SK-N-SH treated with all-trans-retinoic acid at 6 μM for 48 hours (cell line): ENCODE data around the gene C17orf114.

Experiments
- ATAC-seq: fragments of 200-7000 bp; cut with Tn5 transposase; 3 replicates; pipeline ENCODE4 v1.9.1; 2020; ENCODE audit warnings: mild to moderate bottlenecking, moderate library complexity
- ARNTL ChIP-seq: fragments of 450-650 bp; formaldehyde crosslinking; IDR thresholded peaks from 2 replicates; pipeline ENCODE4 v1.5.0; 2020; ENCODE audit warnings: low read depth, mild to moderate bottlenecking, moderate library complexity, borderline replicate concordance
- BACH2 ChIP-seq: fragments of 250-450 bp; sonication (Bioruptor Pico); IDR thresholded peaks from 2 replicates; pipeline ENCODE4 v1.9.0; 2021; ENCODE audit warnings: mild to moderate bottlenecking, borderline replicate concordance
- CREB5 ChIP-seq: fragments of 250-450 bp; sonication (Bioruptor Pico); IDR thresholded peaks from 2 replicates; pipeline ENCODE4 v1.5.1; 2020; ENCODE audit warnings: low read depth, mild to moderate bottlenecking, moderate library complexity
- CSDC2 ChIP-seq: fragments of 250-450 bp; sonication (Bioruptor Pico); IDR thresholded peaks from 2 replicates; pipeline ENCODE4 v1.5.0; 2020; ENCODE audit warnings: mild to moderate bottlenecking, moderate library complexity
- CSRNP3 ChIP-seq: fragments of 250-450 bp; sonication (Bioruptor Pico); IDR thresholded peaks from 2 replicates; pipeline ENCODE4 v1.5.1; 2021; ENCODE audit warnings: mild to moderate bottlenecking, moderate library complexity
- GLIS3 ChIP-seq: fragments of 250-450 bp; sonication (Bioruptor Pico); IDR thresholded peaks from 2 replicates; pipeline ENCODE4 v1.5.0; 2020; ENCODE audit warnings: mild to moderate bottlenecking, moderate library complexity
- ISL1 ChIP-seq: fragments of 250-450 bp; sonication (Bioruptor Pico); IDR thresholded peaks from 2 replicates; pipeline ENCODE4 v2.1.2; 2022; ENCODE audit warnings: mild to moderate bottlenecking, moderate library complexity
- PATZ1 ChIP-seq: fragments of 250-450 bp; sonication (Bioruptor Pico); IDR thresholded peaks from 2 replicates; pipeline ENCODE4 v1.8.0; 2020; ENCODE audit warnings: mild to moderate bottlenecking, moderate library complexity, borderline replicate concordance
- POU6F1 ChIP-seq: fragments of 250-450 bp; sonication (Bioruptor Pico); IDR thresholded peaks from 2 replicates; pipeline ENCODE4 v1.8.0; 2021; ENCODE audit warnings: low read depth, mild to moderate bottlenecking, moderate library complexity, borderline replicate concordance
- PPARA ChIP-seq: fragments of 250-450 bp; sonication (Bioruptor Pico); IDR thresholded peaks from 2 replicates; pipeline ENCODE4 v1.5.0; 2020; ENCODE audit warnings: mild to moderate bottlenecking, borderline replicate concordance
- RARB ChIP-seq: fragments of 250-450 bp; sonication (Bioruptor Pico); IDR thresholded peaks from 2 replicates; pipeline ENCODE4 v1.8.0; 2021; ENCODE audit warnings: mild to moderate bottlenecking, moderate library complexity
- SNAI2 ChIP-seq: fragments of 250-450 bp; sonication (Bioruptor Pico); IDR thresholded peaks from 2 replicates; pipeline ENCODE4 v1.5.0; 2020; ENCODE audit warnings: mild to moderate bottlenecking, moderate library complexity
- TCF4 ChIP-seq: fragments of 250-450 bp; sonication (Bioruptor Pico); IDR thresholded peaks from 2 replicates; pipeline ENCODE4 v1.8.0; 2021; ENCODE audit warnings: mild to moderate bottlenecking, moderate library complexity, borderline replicate concordance
- TOX ChIP-seq: fragments of 250-450 bp; sonication (Bioruptor Pico); IDR thresholded peaks from 2 replicates; pipeline ENCODE4 v1.8.0; 2021; ENCODE audit warnings: mild to moderate bottlenecking, moderate library complexity, borderline replicate concordance
- TSHZ2 ChIP-seq: fragments of 250-450 bp; sonication (Bioruptor Pico); IDR thresholded peaks from 2 replicates; pipeline ENCODE4 v1.5.0; 2020; ENCODE audit warnings: mild to moderate bottlenecking, moderate library complexity
- ZC3H10 ChIP-seq: fragments of 250-450 bp; sonication (Bioruptor Pico); IDR thresholded peaks from 2 replicates; pipeline ENCODE4 v1.5.1; 2021; ENCODE audit warnings: mild to moderate bottlenecking, moderate library complexity
- ZFP3 ChIP-seq: fragments of 250-450 bp; sonication (Bioruptor Pico); IDR thresholded peaks from 2 replicates; pipeline ENCODE4 v1.5.0; 2020; ENCODE audit warnings: mild to moderate bottlenecking, moderate library complexity
- ZFP30 ChIP-seq: fragments of 450-650 bp; formaldehyde crosslinking; IDR thresholded peaks from 2 replicates; pipeline ENCODE4 v1.5.0; 2022; ENCODE audit warnings: mild to moderate bottlenecking, moderate library complexity
- ZNF8 ChIP-seq: fragments of 450-650 bp; formaldehyde crosslinking; IDR thresholded peaks from 2 replicates; pipeline ENCODE4 v1.5.0; 2020; ENCODE audit warnings: mild to moderate bottlenecking, moderate library complexity

The C17orf114 gene

GRCh38 chr17:4850246-4850645 is 48.1 kb upstream of the C17orf114 start:
- no peak for TF ChIP-seq CSDC2 (CRISPR knock-in tag)
- no peak for TF ChIP-seq BACH2 (CRISPR knock-in tag)
- TF ChIP-seq ZC3H10 (CRISPR knock-in tag) = no peak
- TF ChIP-seq RARB (CRISPR knock-in tag) = no peak
- no peak for TF ChIP-seq GLIS3 (CRISPR knock-in tag)
- TF ChIP-seq POU6F1 (CRISPR knock-in tag) = no peak
- no peak for TF ChIP-seq ZFP3 (CRISPR knock-in tag)
- no peak for TF ChIP-seq ZFP30 (CRISPR knock-in tag)
- TF ChIP-seq TSHZ2 = no peak
- no peak for TF ChIP-seq SNAI2
- no peak for ATAC-seq

GRCh38 chr17:4849011-4849536 is 46.9 kb upstream of the C17orf114 start:
- no peak for ATAC-seq

More at GRCh38 chr17:4849011-4849536, 46.9 kb upstream of the C17orf114 start:
- no peak for TF ChIP-seq ISL1
- TF ChIP-seq TCF4 (CRISPR knock-in tag) = no peak
- TF ChIP-seq TOX = no peak
- no peak for TF ChIP-seq ZC3H10 (CRISPR knock-in tag)
- no peak for TF ChIP-seq GLIS3 (CRISPR knock-in tag)
- no peak for TF ChIP-seq ARNTL (CRISPR knock-in tag)
- no peak for TF ChIP-seq BACH2 (CRISPR knock-in tag)
- no peak for TF ChIP-seq PATZ1 (CRISPR knock-in tag)
- TF ChIP-seq SNAI2 = no peak
- TF ChIP-seq CREB5 (CRISPR knock-in tag) = no peak
- TF ChIP-seq CSDC2 (CRISPR knock-in tag) = no peak
- no peak for TF ChIP-seq POU6F1 (CRISPR knock-in tag)
- TF ChIP-seq ZFP3 (CRISPR knock-in tag) = no peak
- TF ChIP-seq CSRNP3 (CRISPR knock-in tag) = no peak
- no peak for TF ChIP-seq RARB (CRISPR knock-in tag)
- no peak for TF ChIP-seq PPARA (CRISPR knock-in tag)
- TF ChIP-seq ZNF8 (CRISPR knock-in tag) = no peak
- TF ChIP-seq, all 23 proteins: peak for 0
